Fibroblast of lung (primary cell): ENCODE results near the gene ZDHHC20. TPM values are rescaled to one million over a fixed set of nuclear protein-coding genes. Genes with fewer than 3 reads are reported as not detected.
A peak's percentile ranks its signal among the peaks of the same experiment; 100 is the strongest.
"Not testable (repeated sequence)": the region's sequence is repeated elsewhere in the genome, so short reads cannot be mapped to it uniquely, and the experiment has no call there.

Experiments
- DNase-seq, 2 donors: peaks; one replicate each; pipeline versions ENCODE4 v3.0.0 to v3.0.0-alpha.2; 2010; ENCODE audit warnings: low read depth in 2 of 2
- H2AFZ ChIP-seq: 2 replicates; pipeline ENCODE4 v1.5.1; 2012; ENCODE audit warnings: low read length, control low read depth, inconsistent platforms
- H3K27ac ChIP-seq: 2 replicates; pipeline ENCODE4 v1.5.1; 2011; ENCODE audit warnings: low read length, control low read depth; ENCODE audit not compliant: insufficient read depth
- H3K27me3 ChIP-seq: 2 replicates; pipeline ENCODE4 v1.5.1; 2011; ENCODE audit warnings: mild to moderate bottlenecking, low read length; ENCODE audit not compliant: control insufficient read depth, insufficient read depth
- H3K36me3 ChIP-seq: 2 replicates; pipeline ENCODE4 v1.5.1; 2011; ENCODE audit warnings: low read length; ENCODE audit not compliant: control insufficient read depth, insufficient read depth
- H3K4me1 ChIP-seq: 2 replicates; pipeline ENCODE4 v1.5.1; 2011; ENCODE audit warnings: low read length; ENCODE audit not compliant: control insufficient read depth, insufficient read depth; ENCODE audit errors: extremely low read depth
- H3K4me2 ChIP-seq: 2 replicates; pipeline ENCODE4 v1.5.1; 2011; ENCODE audit warnings: low read length, control low read depth; ENCODE audit not compliant: insufficient read depth; ENCODE audit errors: extremely low read depth
- H3K4me3 ChIP-seq, 4 experiments: fragments of 200-600 bp in 1 of 4; sonication (generic) in 1 of 4; replicated peaks in 1 of 4; 2 replicates each; pipeline ENCODE4 v1.5.1; 2011 to 2016; ENCODE audit warnings: low read length in 4 of 4, low read depth in 3 of 4, mild to moderate bottlenecking in 3 of 4, control low read depth in 2 of 4, inconsistent platforms in 1 of 4, mixed read lengths in 1 of 4; ENCODE audit not compliant: insufficient read depth in 1 of 4; ENCODE audit errors: control extremely low read depth in 1 of 4
- H3K79me2 ChIP-seq: 2 replicates; pipeline ENCODE4 v1.5.1; 2012; ENCODE audit warnings: mild to moderate bottlenecking, low read length, inconsistent platforms; ENCODE audit not compliant: control insufficient read depth, insufficient read depth
- H3K9ac ChIP-seq: 2 replicates; pipeline ENCODE4 v1.5.1; 2011; ENCODE audit warnings: mild to moderate bottlenecking, low read length, control low read depth; ENCODE audit not compliant: insufficient read depth
- H3K9me3 ChIP-seq: 2 replicates; pipeline ENCODE4 v1.5.1; 2012; ENCODE audit warnings: low read depth, low read length; ENCODE audit not compliant: control insufficient read depth, insufficient read depth
- H4K20me1 ChIP-seq: 2 replicates; pipeline ENCODE4 v1.5.1; 2011; ENCODE audit warnings: low read length; ENCODE audit not compliant: control insufficient read depth, insufficient read depth; ENCODE audit errors: extremely low read depth
- CTCF ChIP-seq, 2 donors: IDR thresholded peaks in 1 of 2; conservative IDR thresholded peaks in 1 of 2; 1 replicate in 1 of 2; 2 replicates in 1 of 2; pipeline ENCODE4 v1.5.1; 2011 to 2012; ENCODE audit warnings: low read length in 2 of 2, control low read depth in 1 of 2, inconsistent platforms in 1 of 2, low read depth in 1 of 2, mild to moderate bottlenecking in 1 of 2
- EZH2 ChIP-seq: IDR thresholded peaks from 2 replicates; pipeline ENCODE4 v1.5.1; 2012; ENCODE audit warnings: low read length, control low read depth, mild to moderate bottlenecking; ENCODE audit errors: missing control alignments
- polyA plus RNA-seq, 2 donors: library from polyadenylated mRNA; depleted of rRNA in 1 of 2; stranded (reverse) in 1 of 2; unstranded in 1 of 2; fragments of >200 nt; gene quantifications; 2 replicates each; pipeline ENCODE4 v1.2.1, GENCODE V29; 2011 to 2012; ENCODE audit warnings: missing spikeins in 1 of 2
- total RNA-seq: library from RNA; depleted of rRNA; stranded (reverse); fragments of >200 nt; gene quantifications from 2 replicates; pipeline ENCODE4 v1.2.1, GENCODE V29; 2014

ZDHHC20 gene
- total and polyA plus RNA-seq, 2 donors (not counting 1 experiment from before 2014, with no cell fraction given) = 69.3 to 81.6 TPM

GRCh38 chr13:21383090-21383489 lies 76.0 kb downstream of the ZDHHC20 start:
- Histone ChIP-seq H3K79me2 (no peaks in the 10 kb centered on the region), H3K4me2 (no peak overlapping the region), H3K4me1 (no peaks in the 10 kb centered on the region), H3K27ac (no peak overlapping the region), H3K36me3 (peaks cover 2% of the 10 kb centered on the region), H4K20me1 (no peaks in the 10 kb centered on the region), H2AFZ (no peak overlapping the region), H3K9me3 (no peaks in the 10 kb centered on the region), H3K4me3 (no peak overlapping the region), H3K27me3 (no peaks in the 10 kb centered on the region), H3K9ac (no peak overlapping the region)
- TF ChIP-seq CTCF (conservative IDR thresholded peaks at IDR 0.05 in 1 of 2, IDR thresholded peaks at IDR 0.05 in 1 of 2; ENCODE audit: low read depth in 1 of 2, low read length in 2 of 2) = no peak
- no peak for TF ChIP-seq EZH2
- no peak for DNase-seq

GRCh38 chr13:21376998-21377985 lies 81.8 kb downstream of the ZDHHC20 start:
- H3K79me2 ChIP-seq, H3K27me3 ChIP-seq, H3K9ac ChIP-seq, H3K27ac ChIP-seq, H3K4me3 ChIP-seq, H3K4me1 ChIP-seq, H3K36me3 ChIP-seq, H3K9me3 ChIP-seq, H3K4me2 ChIP-seq, H4K20me1 ChIP-seq, H2AFZ ChIP-seq: not testable (repeated sequence)
- peak in 1 of 2 donors; percentile 4 for DNase-seq

- H3K4me2 ChIP-seq = no peak overlapping the region
- no peak overlapping the region for H3K27ac ChIP-seq
- no peak overlapping the region for H2AFZ ChIP-seq
- H3K27me3 ChIP-seq = no peaks in the 10 kb centered on the region
- no peak overlapping the region for H3K9ac ChIP-seq
- no peaks in the 10 kb centered on the region for H3K79me2 ChIP-seq
- no peaks in the 10 kb centered on the region for H4K20me1 ChIP-seq
- no peaks in the 10 kb centered on the region for H3K9me3 ChIP-seq
- no peak for DNase-seq
- peaks cover 1% of the 10 kb centered on the region for H3K36me3 ChIP-seq
- no peak overlapping the region for H3K4me3 ChIP-seq
- TF ChIP-seq CTCF (conservative IDR thresholded peaks at IDR 0.05 in 1 of 2, IDR thresholded peaks at IDR 0.05 in 1 of 2; ENCODE audit: low read depth in 1 of 2, low read length in 2 of 2) (no peak), EZH2 (no peak)
- H3K4me1 ChIP-seq = no peaks in the 10 kb centered on the region
Measured at GRCh38 chr13:21372530-21372929, 86.6 kb downstream of the ZDHHC20 start.
